Endothelial cell of coronary artery (primary cell): ENCODE results near the gene GKN2. TPM values are rescaled to one million over a fixed set of nuclear protein-coding genes. Genes with fewer than 3 reads are reported as not detected.

Experiments
- total RNA-seq: library from RNA; depleted of rRNA; stranded (reverse); fragments of >200 nt; gene quantifications from 2 replicates; pipeline ENCODE4 v1.2.3, GENCODE V29; 2014

The GKN2 gene, protein sequence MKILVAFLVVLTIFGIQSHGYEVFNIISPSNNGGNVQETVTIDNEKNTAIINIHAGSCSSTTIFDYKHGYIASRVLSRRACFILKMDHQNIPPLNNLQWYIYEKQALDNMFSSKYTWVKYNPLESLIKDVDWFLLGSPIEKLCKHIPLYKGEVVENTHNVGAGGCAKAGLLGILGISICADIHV
- total RNA-seq = 0.18 TPM in 1 of 2 replicates, not detected in the other

DNA sequence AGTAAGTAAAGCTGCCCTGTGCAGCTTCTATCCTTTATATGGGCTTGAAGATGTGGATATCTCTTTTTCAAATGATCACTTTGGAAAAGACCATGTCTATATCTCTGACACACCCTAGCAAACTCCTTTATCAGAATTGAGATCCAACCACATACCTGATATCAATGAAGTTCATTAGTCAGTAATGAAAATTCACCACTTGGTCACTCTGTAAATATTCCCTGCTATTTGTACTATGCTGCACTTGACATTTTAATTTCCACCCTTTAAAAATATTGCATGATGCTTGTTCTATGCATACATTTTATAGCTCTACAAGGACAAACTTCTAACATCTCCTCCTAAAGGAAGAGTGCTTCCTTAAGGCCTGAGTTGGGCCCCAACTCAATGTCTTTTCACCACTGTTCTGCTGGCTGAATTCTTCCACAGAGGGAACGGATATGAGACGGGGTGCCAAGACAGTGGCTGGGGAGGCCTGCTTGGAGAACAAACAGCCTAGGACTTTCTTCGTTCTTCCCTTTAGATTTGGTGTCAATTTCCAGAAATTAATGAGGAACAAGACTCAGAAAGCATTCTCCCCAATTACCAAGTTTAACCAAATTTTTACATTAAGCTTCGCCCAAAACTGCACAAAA is at the start of gene GKN2:
TSS of gene GKN2 (minus strand) at position 7 of the 635 bp plus-strand sequence. CDS start 32 bp downstream, outside the sequence.

GRCh38 chr2:68974251-68974650 is 21.6 kb upstream of the GKN2 start, which contains the start of gene GKN1:
GKN1 (plus strand) TSS chr2:68974636; CDS start chr2:68974678, 42 bp downstream.

Other genes with a start within 250 kb of the GKN2 start
- 3.1 and 12.1 TPM in 2 replicates for gene ARHGAP25, start 218.1 kb downstream of the GKN2 start, total RNA-seq
- gene BMP10, start 81.5 kb downstream of the GKN2 start, total RNA-seq = not detected in 2 replicates
- not detected in 2 replicates for gene GKN1, start 21.7 kb upstream of the GKN2 start, total RNA-seq
- gene ANTXR1, start 60.3 kb upstream of the GKN2 start, total RNA-seq = 4.0 and 18.4 TPM in 2 replicates